K562 (cell line): ENCODE results near the gene ATXN2L. TPM values are rescaled to one million over a fixed set of nuclear protein-coding genes. Genes with fewer than 3 reads are reported as not detected.
A peak's percentile ranks its signal among the peaks of the same experiment; 100 is the strongest.

ENCODE experiments used
- ATAC-seq: fragments of 200-7000 bp; cut with Tn5 transposase; 3 replicates; pipeline ENCODE4 v1.9.1; 2020; ENCODE audit warnings: moderate library complexity
- BruUV-seq: library from RNA; stranded (reverse); fragments of 400-500 nt; replicated peaks from 2 replicates; lab custom pipeline; 2021; lab: Mats Ljungman, UMichigan
- CTCF ChIA-PET: fragments of 300-600 bp; formaldehyde crosslinking; extraction: SDS; loops from one replicate; lab custom pipeline; 2021; ENCODE audit warnings: low intra/inter-chr PET ratio; lab: Yijun Ruan, JAX
- POLR2A ChIA-PET: fragments of 300-600, 350-650 bp; sonication (Branson Sonifier 250); formaldehyde crosslinking; extraction: SDS; loops from one replicate; lab custom pipeline; 2021; ENCODE audit warnings: antibody characterized with exemption, inconsistent platforms; lab: Yijun Ruan, JAX
- DNase-seq, 4 experiments: peaks; one replicate each; pipeline versions ENCODE4 v3.0.0 to v3.0.0-alpha.2; 2011 to 2018; ENCODE audit warnings: low spot score in 3 of 4, mixed read lengths in 3 of 4; ENCODE audit errors: extremely low read depth in 1 of 4
- FAIRE-seq: peaks from 2 replicates; lab custom pipeline; 2011; peaks lifted over from hg19 to GRCh38; lab: Jason Lieb, UNC
- H2AFZ ChIP-seq: 2 replicates; pipeline ENCODE4 v1.6.0; 2011; ENCODE audit warnings: low read depth, low read length, control low read depth, inconsistent platforms
- H3K27ac ChIP-seq: fragments of 200-600 bp; 3 replicates; pipeline ENCODE4 v1.8.0; 2011; ENCODE audit warnings: low read depth, mild to moderate bottlenecking, control low read depth, inconsistent platforms, low read length, moderate library complexity, mixed read lengths; ENCODE audit errors: extremely low read depth
- H3K27me3 ChIP-seq, 2 experiments: fragments of 300-600 bp in 1 of 2; 2 replicates in 1 of 2; 3 replicates in 1 of 2; pipeline versions ENCODE4 v1.6.0 to v1.8.0; 2011; ENCODE audit warnings: inconsistent platforms in 2 of 2, low read length in 2 of 2, mild to moderate bottlenecking in 1 of 2, mixed read lengths in 1 of 2, moderate library complexity in 1 of 2; ENCODE audit not compliant: control insufficient read depth in 2 of 2, insufficient read depth in 2 of 2
- H3K36me3 ChIP-seq: fragments of 300-600 bp; 3 replicates; pipeline ENCODE4 v1.8.0; 2011; ENCODE audit warnings: mild to moderate bottlenecking, low read length, inconsistent platforms; ENCODE audit not compliant: control insufficient read depth, insufficient read depth
- H3K4me1 ChIP-seq, 2 experiments: fragments of 200-600 bp in 1 of 2; replicated peaks in 1 of 2; 2 replicates in 1 of 2; 3 replicates in 1 of 2; pipeline versions ENCODE4 v1.5.1 to v1.8.0; 2011; ENCODE audit warnings: inconsistent platforms in 2 of 2, low read length in 2 of 2, mild to moderate bottlenecking in 1 of 2, mixed read lengths in 1 of 2, moderate library complexity in 1 of 2; ENCODE audit not compliant: control insufficient read depth in 2 of 2, insufficient read depth in 2 of 2
- H3K4me2 ChIP-seq: 2 replicates; pipeline ENCODE4 v1.6.1; 2011; ENCODE audit warnings: low read length, control low read depth, inconsistent platforms, mixed read lengths; ENCODE audit not compliant: insufficient read depth
- H3K4me3 ChIP-seq: fragments of 200-600 bp; sonication (generic), shearing (Covaris generic); 2 replicates; pipeline ENCODE4 v1.5.1; 2016; ENCODE audit warnings: control low read depth, inconsistent platforms
- H3K79me2 ChIP-seq: fragments of 200-600 bp; 3 replicates; pipeline ENCODE4 v1.8.0; 2011; ENCODE audit warnings: low read length, inconsistent platforms; ENCODE audit not compliant: control insufficient read depth, insufficient read depth
- H3K9ac ChIP-seq, 2 experiments: 2 replicates each; pipeline versions ENCODE4 v1.6.0 to v1.6.1; 2011; ENCODE audit warnings: low read depth in 2 of 2, low read length in 2 of 2, control low read depth in 1 of 2, inconsistent platforms in 1 of 2, mild to moderate bottlenecking in 1 of 2, mixed read lengths in 1 of 2; ENCODE audit not compliant: insufficient read depth in 1 of 2
- H3K9me1 ChIP-seq: one replicate; pipeline ENCODE4 v1.6.0; 2011; ENCODE audit warnings: inconsistent platforms, mild to moderate bottlenecking, low read length, moderate library complexity; ENCODE audit not compliant: control insufficient read depth, insufficient read depth
- H3K9me3 ChIP-seq: replicated peaks from 2 replicates; pipeline ENCODE4 v1.5.1; 2011; ENCODE audit warnings: low read depth, low read length, inconsistent platforms; ENCODE audit not compliant: control insufficient read depth, insufficient read depth
- H4K20me1 ChIP-seq: replicated peaks from 2 replicates; pipeline ENCODE4 v1.6.1; 2011; ENCODE audit warnings: low read length, inconsistent platforms, mixed read lengths; ENCODE audit not compliant: control insufficient read depth, insufficient read depth
- HDAC3 ChIP-seq: fragments of 450-650 bp; IDR thresholded peaks from 2 replicates; pipeline ENCODE4 v1.6.1; 2018; ENCODE audit warnings: borderline replicate concordance, mild to moderate bottlenecking, moderate library complexity; ENCODE audit not compliant: partially characterized antibody
- IRF2 ChIP-seq: sonication (generic); formaldehyde crosslinking; IDR thresholded peaks from 2 replicates; pipeline ENCODE4 v1.8.1; 2022; ENCODE audit warnings: mild to moderate bottlenecking, missing genetic modification reagents
- NFIX ChIP-seq: fragments of 250-450 bp; sonication (Bioruptor Pico); IDR thresholded peaks from 2 replicates; pipeline ENCODE4 v1.4.0; 2020; ENCODE audit warnings: low read depth, mild to moderate bottlenecking, moderate library complexity
- POLR2G ChIP-seq: fragments of 200-400 bp; formaldehyde crosslinking; IDR thresholded peaks from 2 replicates; pipeline ENCODE4 v1.6.1; 2017; ENCODE audit warnings: low read depth, mild to moderate bottlenecking, antibody characterized with exemption, low read length, moderate library complexity
- POLR3G ChIP-seq: IDR thresholded peaks from 2 replicates; pipeline ENCODE4 v1.6.1; 2011; ENCODE audit not compliant: insufficient read length, insufficient replicate concordance; ENCODE audit errors: extremely low read depth
- RBFOX2 ChIP-seq: fragments of 200-400 bp; formaldehyde crosslinking; IDR thresholded peaks from 2 replicates; pipeline ENCODE4 v1.6.1; 2017; ENCODE audit warnings: low read depth, mild to moderate bottlenecking, low read length, moderate library complexity
- SREBF1 ChIP-seq: fragments of 150-350 bp; IDR thresholded peaks from 2 replicates; pipeline ENCODE4 v1.6.1; 2014; ENCODE audit warnings: antibody characterized with exemption, low read depth, low read length, borderline replicate concordance
- WGBS: fragments of 100-300 bp; shearing (Covaris generic); methylation state at CpG from one replicate; pipeline ENCODE4 v1.1.6; 2016; ENCODE audit warnings: low coverage, mixed read lengths; ENCODE audit not compliant: insufficient coverage; ENCODE audit errors: missing lambda C conversion rate; 5-methylcytosine and 5-hydroxymethylcytosine counted together
- in situ Hi-C: fragments of 300-500 bp; cut with MboI; formaldehyde crosslinking; loops from 4 replicates; pipeline ENCODE4 v1.15.0; 2018; ENCODE audit warnings: inconsistent platforms, mixed read lengths
- intact Hi-C: fragments of 100-400 bp; cut with micrococcal nuclease; formaldehyde crosslinking; loops from 2 replicates; pipeline ENCODE4 v1.14.2; 2022
- polyA plus RNA-seq, 8 experiments: library from polyadenylated mRNA; depleted of rRNA in 4 of 8; stranded (reverse) in 5 of 8; unstranded in 3 of 8; fragments of >200 nt; fragmentation: Nextera tagmentation in 2 of 8; fragmentation: Illumina TruSeq in 1 of 8; extraction: Ambion mirVana in 2 of 8; extraction: Trizol in 1 of 8; gene quantifications; 2 replicates each; pipeline versions ENCODE4 v1.2.1 to v1.2.3, GENCODE V29; 2011 to 2014; ENCODE audit warnings: inconsistent platforms in 1 of 8, missing spikeins in 1 of 8
- total RNA-seq, 7 experiments: library from RNA; depleted of rRNA in 6 of 7; stranded (reverse); fragments of >200 nt in 6 of 7; fragmentation: Illumina TruSeq in 2 of 7; extraction: Trizol in 2 of 7; gene quantifications; 2 replicates each; pipeline versions ENCODE4 v1.2.1 to v1.2.3, GENCODE V29; 2011 to 2021; ENCODE audit warnings: low replicate concordance in 1 of 7

Gene ATXN2L
- total and polyA plus RNA-seq, 9 of the 15 experiments (the other 6 are each of a cell fraction or from before 2014, with no cell fraction given) = 3.8 to 280 (median 37.2) TPM

GRCh38 chr16:28842696-28843095 is 19.9 kb downstream of the ATXN2L start:
- Histone ChIP-seq H3K27ac (no peak overlapping the region), H3K79me2 (peaks cover 36% of the 10 kb centered on the region), H4K20me1 (no peaks in the 10 kb centered on the region), H3K4me2 (no peak overlapping the region), H3K9ac (0 out of 4 replicates have a peak overlapping the region, but pooled peaks of 1 of the 2 experiments have one; percentile 3), H3K4me1 (peaks cover 4 to 24% of the 10 kb centered on the region in 2 experiments; a peak in 3 of 5 replicates), H3K9me3 (no peaks in the 10 kb centered on the region), H2AFZ (no peak overlapping the region), H3K36me3 (peaks cover 49% of the 10 kb centered on the region), H3K27me3 (no peaks in the 10 kb centered on the region), H3K9me1 (no peaks in the 10 kb centered on the region), H3K4me3 (no peak overlapping the region)
- TF ChIP-seq IRF2 (CRISPR knock-in tag) (no peak), HDAC3 (no peak), NFIX (no peak), SREBF1 (no peak)
- no peak for DNase-seq
- 96% methylated on average over 7 of the region's 7 CpGs for WGBS
- CTCF ChIA-PET = no interaction called here
- FAIRE-seq = no peak
- in situ Hi-C loops (no loop called here), intact Hi-C loops (no loop called here)
- POLR2A ChIA-PET = interaction anchor here (0.6 to 10.1 kb wide), 5 partner anchors 9 to 236 kb away, joined by 3 to 100 read pairs (median 10); partner anchors contain the start of gene SH2B1
- no TSS peak for BruUV-seq
- no peak for ATAC-seq

DNA sequence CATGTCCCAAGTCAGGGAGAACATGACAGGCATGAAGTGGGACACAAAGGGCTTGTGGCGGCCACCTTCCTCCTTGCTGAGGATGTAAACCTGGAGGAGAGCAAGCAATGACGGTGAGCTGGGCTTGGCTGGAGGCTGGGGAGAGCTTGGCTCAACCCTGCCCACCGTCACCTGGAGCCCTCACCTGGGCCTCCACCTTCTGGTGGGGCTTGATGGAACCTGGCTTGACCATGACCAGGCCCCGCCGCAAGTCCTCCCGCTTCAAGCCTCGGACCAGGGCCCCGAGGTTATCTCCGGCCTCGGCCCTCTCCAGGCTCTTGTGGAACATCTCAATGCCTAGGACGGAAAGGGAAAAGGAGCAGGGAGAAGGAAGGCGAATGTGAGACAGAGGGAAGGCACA is 21.0 kb downstream of the ATXN2L start:
- in situ Hi-C loops = no loop called here
- DNase-seq (no peak), ATAC-seq (no peak), FAIRE-seq (no peak)
- no TSS peak for BruUV-seq
- Histone ChIP-seq H3K4me2 (no peak overlapping the region), H3K79me2 (peaks cover 36% of the 10 kb centered on the region), H3K36me3 (peaks cover 42% of the 10 kb centered on the region), H3K9ac (peak overlapping the region in 1 of 2 experiments; percentile 35; a peak in 1 of 4 replicates), H3K4me3 (no peak overlapping the region), H3K9me3 (no peaks in the 10 kb centered on the region), H3K27ac (no peak overlapping the region), H3K27me3 (no peaks in the 10 kb centered on the region), H3K4me1 (peaks cover 4 to 24% of the 10 kb centered on the region in 2 experiments; a peak in 3 of 5 replicates), H2AFZ (no peak overlapping the region), H4K20me1 (no peaks in the 10 kb centered on the region), H3K9me1 (no peaks in the 10 kb centered on the region)
- intact Hi-C loops = no loop called here
- ChIA-PET POLR2A (interaction anchor here (0.8 to 10.1 kb wide), 4 partner anchors 10 to 20 kb away, joined by 5 to 100 read pairs (median 54); partner anchors contain the start of gene SH2B1), CTCF (no interaction called here)
- TF ChIP-seq RBFOX2 = peak; percentile 62
- no peak for TF ChIP-seq POLR3G
- peak; percentile 55; the same call in 1 of the 2 replicates for TF ChIP-seq POLR2G
- 96% methylated on average over 10 of the region's 12 CpGs for WGBS
